Upper lobe of left lung (tissue), 4 donors: ENCODE results near the gene MORN1.

Source experiments
- EP300 ChIP-seq, 4 donors: sonication (generic); formaldehyde crosslinking; IDR thresholded peaks; one replicate each; pipeline ENCODE4 v1.5.1; 2017; ENCODE audit warnings: antibody characterized with exemption in 4 of 4, control low read depth in 2 of 4
- POLR2A ChIP-seq, 4 donors: fragments of 450-650 bp; IDR thresholded peaks; one replicate each; pipeline ENCODE4 v1.5.1; 2016 to 2017; ENCODE audit warnings: antibody characterized with exemption in 4 of 4, mild to moderate bottlenecking in 2 of 4
- POLR2AphosphoS5 ChIP-seq, 2 donors: sonication (generic); formaldehyde crosslinking; IDR thresholded peaks; one replicate each; pipeline ENCODE4 v1.5.1; 2017; ENCODE audit warnings: antibody characterized with exemption in 2 of 2

- TF ChIP-seq POLR2A (IDR thresholded peaks at IDR 0.05) (no peak), EP300 (IDR thresholded peaks at IDR 0.05) (no peak), POLR2AphosphoS5 (IDR thresholded peaks at IDR 0.05) (no peak)
Observed at GRCh38 chr1:2368053-2368744, 23.2 kb downstream of the MORN1 start.
